BLaER1 (cell line): ENCODE measurements around the gene PODXL.
A peak's percentile ranks its signal among the peaks of the same experiment; 100 is the strongest.

ENCODE experiments used
- H3K27ac ChIP-seq: shearing (Covaris generic); formaldehyde crosslinking; 2 replicates; pipeline ENCODE4 v1.8.1; 2022
- H3K27me3 ChIP-seq: shearing (Covaris generic); formaldehyde crosslinking; 2 replicates; pipeline ENCODE4 v1.8.1; 2022
- H3K36me3 ChIP-seq: shearing (Covaris generic); formaldehyde crosslinking; 2 replicates; pipeline ENCODE4 v1.8.1; 2022
- H3K4me1 ChIP-seq: shearing (Covaris generic); formaldehyde crosslinking; 2 replicates; pipeline ENCODE4 v1.8.1; 2022
- H3K4me2 ChIP-seq: shearing (Covaris generic); formaldehyde crosslinking; 2 replicates; pipeline ENCODE4 v1.8.1; 2022
- H3K4me3 ChIP-seq: shearing (Covaris generic); formaldehyde crosslinking; 2 replicates; pipeline ENCODE4 v1.8.1; 2022
- H3K9ac ChIP-seq: shearing (Covaris generic); formaldehyde crosslinking; 2 replicates; pipeline ENCODE4 v1.8.1; 2022
- H3K9me3 ChIP-seq: shearing (Covaris generic); formaldehyde crosslinking; 2 replicates; pipeline ENCODE4 v1.8.1; 2022
- H4K20me1 ChIP-seq: shearing (Covaris generic); formaldehyde crosslinking; 2 replicates; pipeline ENCODE4 v1.8.1; 2022
- Cebpa-rat ChIP-seq: shearing (Covaris generic); IDR thresholded peaks from 2 replicates; pipeline ENCODE4 v1.8.1; 2022

PODXL gene

GRCh38 chr7:131504157-131504899, 52.1 kb downstream of the PODXL start:
- H3K9ac ChIP-seq = no peak overlapping the region
- H3K4me3 ChIP-seq = no peak overlapping the region
- peaks cover 48% of the 10 kb centered on the region for H3K4me1 ChIP-seq
- peaks cover 16% of the 10 kb centered on the region; the same call in 1 of the 2 replicates for H4K20me1 ChIP-seq
- no peaks in the 10 kb centered on the region for H3K9me3 ChIP-seq
- no peak overlapping the region for H3K27ac ChIP-seq
- H3K4me2 ChIP-seq = no peak overlapping the region
- TF ChIP-seq Cebpa-rat = no peak
- H3K36me3 ChIP-seq = peaks cover 58% of the 10 kb centered on the region
- H3K27me3 ChIP-seq = no peaks in the 10 kb centered on the region

GRCh38 chr7:131503639-131504038, 52.8 kb downstream of the PODXL start:
- no peaks in the 10 kb centered on the region for H3K9me3 ChIP-seq
- H3K36me3 ChIP-seq = peaks cover 58% of the 10 kb centered on the region
- H4K20me1 ChIP-seq = peaks cover 16% of the 10 kb centered on the region; the same call in 1 of the 2 replicates
- H3K27me3 ChIP-seq = no peaks in the 10 kb centered on the region
- no peak overlapping the region for H3K27ac ChIP-seq
- no peak for TF ChIP-seq Cebpa-rat
- no peak overlapping the region for H3K4me3 ChIP-seq
- peaks cover 42% of the 10 kb centered on the region for H3K4me1 ChIP-seq
- no peak overlapping the region for H3K9ac ChIP-seq
- no peak overlapping the region for H3K4me2 ChIP-seq

GRCh38 chr7:131502810-131503508, 53.5 kb downstream of the PODXL start:
- H3K27ac ChIP-seq = peak overlapping the region; percentile 54
- H3K4me2 ChIP-seq = peak overlapping the region; percentile 62
- H4K20me1 ChIP-seq = peaks cover 16% of the 10 kb centered on the region; the same call in 1 of the 2 replicates
- H3K4me1 ChIP-seq = peaks cover 37% of the 10 kb centered on the region
- no peak overlapping the region for H3K4me3 ChIP-seq
- H3K36me3 ChIP-seq = peaks cover 64% of the 10 kb centered on the region
- H3K27me3 ChIP-seq = no peaks in the 10 kb centered on the region
- H3K9me3 ChIP-seq = no peaks in the 10 kb centered on the region
- no peak for TF ChIP-seq Cebpa-rat
- 0 out of 2 replicates have a peak overlapping the region, but pooled peaks have one; percentile 19 for H3K9ac ChIP-seq

- Histone ChIP-seq H3K9ac (no peak overlapping the region), H3K4me3 (no peak overlapping the region), H3K27me3 (no peaks in the 10 kb centered on the region), H4K20me1 (peaks cover 16% of the 10 kb centered on the region; the same call in 1 of the 2 replicates), H3K27ac (peak overlapping the region; percentile 54), H3K4me2 (peak overlapping the region; percentile 62), H3K4me1 (peaks cover 36% of the 10 kb centered on the region), H3K9me3 (no peaks in the 10 kb centered on the region), H3K36me3 (peaks cover 69% of the 10 kb centered on the region)
- TF ChIP-seq Cebpa-rat = no peak
Observed at GRCh38 chr7:131501930-131502685, 54.3 kb downstream of the PODXL start.

GRCh38 chr7:131501422-131501821, 55.0 kb downstream of the PODXL start:
- peak overlapping the region; percentile 38; the same call in 1 of the 2 replicates for H3K9ac ChIP-seq
- H3K9me3 ChIP-seq = no peaks in the 10 kb centered on the region
- peak overlapping the region; percentile 54 for H3K27ac ChIP-seq
- H3K4me2 ChIP-seq = peak overlapping the region; percentile 62
- peaks cover 36% of the 10 kb centered on the region for H3K4me1 ChIP-seq
- H4K20me1 ChIP-seq = peaks cover 16% of the 10 kb centered on the region; the same call in 1 of the 2 replicates
- H3K36me3 ChIP-seq = peaks cover 69% of the 10 kb centered on the region
- H3K4me3 ChIP-seq = no peak overlapping the region
- H3K27me3 ChIP-seq = no peaks in the 10 kb centered on the region
- TF ChIP-seq Cebpa-rat = no peak

GRCh38 chr7:131500357-131500756, 56.1 kb downstream of the PODXL start:
- Histone ChIP-seq H3K4me2 (peak overlapping the region; percentile 62), H3K4me1 (peaks cover 36% of the 10 kb centered on the region), H3K9ac (no peak overlapping the region), H3K27me3 (no peaks in the 10 kb centered on the region), H3K27ac (no peak overlapping the region), H3K4me3 (no peak overlapping the region), H4K20me1 (peaks cover 16% of the 10 kb centered on the region; the same call in 1 of the 2 replicates), H3K36me3 (peaks cover 58% of the 10 kb centered on the region), H3K9me3 (no peaks in the 10 kb centered on the region)
- no peak for TF ChIP-seq Cebpa-rat

DNA sequence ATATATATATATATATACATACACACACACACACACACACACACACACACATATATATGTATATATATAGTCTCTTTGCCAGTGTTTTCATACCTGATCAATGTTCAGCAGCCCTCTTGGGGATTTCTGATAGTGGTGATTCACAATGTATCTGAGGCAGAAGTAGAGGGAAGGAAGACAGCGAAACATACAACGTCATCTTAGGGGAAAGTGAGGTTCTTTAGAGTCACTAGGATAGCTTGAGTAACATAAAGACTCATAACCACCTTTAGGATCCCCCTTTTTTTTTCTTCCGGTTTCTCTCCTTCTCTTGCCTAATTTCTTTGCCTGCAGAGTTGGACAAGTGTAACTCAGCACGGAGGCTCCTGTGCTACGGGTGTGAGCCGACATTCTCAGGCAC, 56.6 kb downstream of the PODXL start:
- H3K4me1 ChIP-seq = peaks cover 36% of the 10 kb centered on the region
- H3K36me3 ChIP-seq = peaks cover 52% of the 10 kb centered on the region
- no peak overlapping the region for H3K27ac ChIP-seq

GRCh38 chr7:131498237-131498885, 58.1 kb downstream of the PODXL start:
- Histone ChIP-seq H3K36me3 (peaks cover 38% of the 10 kb centered on the region), H3K4me2 (no peak overlapping the region), H4K20me1 (peaks cover 16% of the 10 kb centered on the region; the same call in 1 of the 2 replicates), H3K9ac (no peak overlapping the region), H3K4me3 (no peak overlapping the region), H3K27me3 (no peaks in the 10 kb centered on the region), H3K27ac (no peak overlapping the region), H3K4me1 (peaks cover 33% of the 10 kb centered on the region), H3K9me3 (no peaks in the 10 kb centered on the region)
- TF ChIP-seq Cebpa-rat = no peak

More for the DNA sequence above, 56.6 kb downstream of the PODXL start:
- H3K4me2 ChIP-seq = no peak overlapping the region
- no peak overlapping the region for H3K9ac ChIP-seq
- H3K9me3 ChIP-seq = no peaks in the 10 kb centered on the region
- H4K20me1 ChIP-seq = peaks cover 16% of the 10 kb centered on the region; the same call in 1 of the 2 replicates
- H3K4me3 ChIP-seq = no peak overlapping the region
- no peak for TF ChIP-seq Cebpa-rat
- H3K27me3 ChIP-seq = no peaks in the 10 kb centered on the region

- Histone ChIP-seq H3K9ac (no peak overlapping the region), H3K4me3 (no peak overlapping the region), H3K27ac (no peak overlapping the region), H3K27me3 (no peaks in the 10 kb centered on the region), H3K9me3 (no peaks in the 10 kb centered on the region), H3K4me1 (peaks cover 24% of the 10 kb centered on the region), H4K20me1 (peaks cover 15% of the 10 kb centered on the region; the same call in 1 of the 2 replicates), H3K36me3 (peaks cover 36% of the 10 kb centered on the region), H3K4me2 (no peak overlapping the region)
- no peak for TF ChIP-seq Cebpa-rat
Observed at GRCh38 chr7:131497454-131497853, 59.0 kb downstream of the PODXL start.
